Activated naive CD4-positive, alpha-beta T cell treated with anti-CD3 and anti-CD28 coated beads, Interleukin-2, amount 50 U/mL, for 72 hours (primary cell): ENCODE results near the gene TMPRSS9. TPM values are rescaled to one million over a fixed set of nuclear protein-coding genes. Genes with fewer than 3 reads are reported as not detected.

Experiments used
- ATAC-seq, 2 donors: fragments of 150-1000 bp; cut with Tn5 transposase; 2 replicates each; pipeline ENCODE4 v1.10.0; 2021; ENCODE audit warnings: mild to moderate bottlenecking in 2 of 2, moderate library complexity in 2 of 2
- DNase-seq, 2 donors: peaks; one replicate each; pipeline ENCODE4 v3.0.0; 2021 to 2022; ENCODE audit warnings: low spot score in 2 of 2
- H3K27ac Mint-ChIP-seq, 2 donors: one replicate each; pipeline ENCODE4 v1.8.0; 2022; ENCODE audit warnings: mild to moderate bottlenecking in 2 of 2, mixed read lengths in 2 of 2
- H3K36me3 Mint-ChIP-seq, 2 donors: one replicate each; pipeline ENCODE4 v1.8.0; 2022; ENCODE audit warnings: mixed read lengths in 2 of 2
- H3K9me3 Mint-ChIP-seq, 2 donors: one replicate each; pipeline ENCODE4 v1.8.0; 2022; ENCODE audit warnings: mixed read lengths in 2 of 2
- total RNA-seq, 2 donors: library from RNA; stranded (reverse); gene quantifications; one replicate each; pipeline ENCODE4 v1.2.3, GENCODE V29; 2022

Gene TMPRSS9
- total RNA-seq, 2 donors from 2014 or later = not detected

DNA sequence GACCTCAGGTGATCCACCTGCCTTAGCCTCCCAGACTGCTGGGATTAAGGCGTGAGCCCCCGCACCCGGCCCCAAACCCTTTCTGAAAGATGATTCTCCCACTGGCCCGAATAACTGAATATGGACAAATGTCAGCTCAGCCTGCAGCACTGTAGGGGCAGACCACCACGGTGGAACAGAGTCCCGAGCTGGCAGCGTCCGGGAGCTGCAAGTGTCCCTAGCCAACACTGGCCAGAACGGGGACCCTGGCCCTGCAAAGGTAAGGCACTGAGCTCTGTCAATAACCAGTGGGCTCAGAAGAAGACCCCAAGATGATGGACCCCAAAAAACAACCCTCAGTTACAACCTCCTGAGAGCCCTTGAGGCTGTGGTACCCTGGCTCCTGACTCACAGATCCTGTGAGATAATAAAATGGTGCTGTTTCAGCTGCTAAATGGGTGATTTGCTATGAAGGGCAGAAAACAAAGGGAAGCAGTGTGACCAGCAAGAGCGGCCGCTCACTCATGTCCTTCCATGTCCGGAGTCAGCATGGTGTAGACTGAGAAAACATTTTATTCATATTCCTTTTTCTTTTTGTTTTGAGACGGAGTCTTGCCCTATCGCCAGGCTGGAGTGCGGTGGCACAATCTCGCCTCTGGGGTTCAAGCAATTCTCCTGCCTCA lies 33.2 kb upstream of the TMPRSS9 start:
- ATAC-seq = no peak
- no peak for DNase-seq
- Mint-ChIP-seq H3K9me3 (no peaks in the 10 kb centered on the region), H3K36me3 (peaks cover 27 to 31% of the 10 kb centered on the region in 2 donors), H3K27ac (peak overlapping the region; percentile 90 to 99)

DNA sequence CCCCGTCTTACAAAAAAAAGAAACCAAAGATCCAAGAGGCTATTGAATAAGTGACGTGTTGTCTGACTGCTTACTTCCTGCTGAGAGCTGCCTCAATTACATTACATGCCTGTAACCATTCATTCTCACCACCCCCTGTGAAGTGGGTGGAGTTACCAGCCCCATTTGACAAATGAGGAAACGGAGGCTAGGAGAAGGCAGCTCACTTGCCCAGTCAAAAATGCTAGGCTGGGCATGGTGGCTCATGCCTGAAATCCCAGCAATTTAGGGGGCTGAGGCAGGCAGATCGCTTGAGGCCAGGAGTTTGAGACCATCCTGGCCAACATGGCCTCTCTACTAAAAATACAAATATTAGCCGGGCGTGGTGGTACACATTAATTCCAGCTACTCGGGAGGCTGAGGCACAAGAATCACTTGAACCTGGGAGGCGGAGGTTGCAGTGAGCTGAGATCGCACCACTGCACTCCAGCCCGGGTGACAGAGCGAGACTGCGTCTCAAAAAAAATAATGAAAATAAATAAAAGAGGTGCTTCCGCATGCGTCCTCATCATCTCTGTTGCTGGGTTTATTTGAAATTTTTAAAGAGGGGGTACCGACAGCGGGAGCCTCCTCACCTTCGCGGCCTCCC lies 32.2 kb upstream of the TMPRSS9 start:
- ATAC-seq (peak; percentile 80 to 89), DNase-seq (peak; percentile 70 to 72)
- no peaks in the 10 kb centered on the region for H3K9me3 Mint-ChIP-seq
- peaks cover 27 to 31% of the 10 kb centered on the region in 2 donors for H3K36me3 Mint-ChIP-seq
- H3K27ac Mint-ChIP-seq = peak overlapping the region; percentile 90 to 99

DNA sequence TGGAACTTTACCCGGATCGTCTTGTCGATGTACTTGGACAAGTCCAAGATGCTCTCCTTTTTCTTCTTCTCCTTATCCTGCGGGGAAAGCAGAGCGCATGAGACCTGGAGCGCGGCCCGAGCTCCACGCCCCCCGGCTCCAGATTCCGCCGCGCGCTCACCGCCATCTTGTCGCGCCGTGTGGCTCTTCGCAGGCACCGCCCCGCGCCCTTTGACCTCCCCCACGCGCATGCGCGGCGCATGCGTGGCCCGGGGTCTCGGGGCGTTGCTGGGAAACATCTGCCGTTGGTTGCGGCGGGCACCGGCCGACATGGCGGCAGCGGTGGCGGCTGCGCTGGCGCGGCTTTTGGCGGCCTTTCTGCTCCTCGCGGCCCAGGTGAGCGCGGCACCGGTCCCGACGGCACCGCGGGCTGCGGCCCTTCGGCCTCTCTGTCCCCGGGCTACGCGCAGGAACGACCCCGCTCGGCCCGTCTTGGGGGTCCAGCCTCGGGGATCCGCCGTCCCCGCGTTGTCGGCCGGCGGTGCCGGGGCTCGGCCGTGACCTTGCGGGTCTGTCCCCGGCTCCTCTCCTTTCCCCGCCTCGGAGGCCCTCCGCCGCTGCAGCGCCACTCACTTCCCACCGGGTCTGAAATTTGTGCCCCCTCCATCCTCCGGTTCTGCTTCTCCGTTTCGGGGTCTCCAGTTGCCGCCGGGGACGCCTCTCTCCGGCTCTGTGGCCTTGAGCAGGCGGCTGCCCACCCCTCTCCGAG lies 31.5 kb upstream of the TMPRSS9 start, which contains the start of the genes LSM7 and SPPL2B:
Gene LSM7 (minus strand): TSS at position 186 of the 748 bp plus-strand sequence. CDS start 20 bp downstream, at position 166.
Gene SPPL2B (plus strand): TSS at position 284 of the 748 bp plus-strand sequence. CDS start 26 bp downstream, at position 310.
- ATAC-seq = peak; percentile 81 to 82
- H3K27ac Mint-ChIP-seq = peak within 1 kb of the TSS; percentile 90 to 99
- H3K36me3 Mint-ChIP-seq = peaks cover 27 to 31% of the 10 kb centered on the region in 2 donors
- DNase-seq = peak; percentile 93
- no peaks in the 10 kb centered on the region for H3K9me3 Mint-ChIP-seq

- ATAC-seq (no peak), DNase-seq (no peak)
- Mint-ChIP-seq H3K9me3 (no peaks in the 10 kb centered on the region), H3K36me3 (peaks cover 27 to 31% of the 10 kb centered on the region in 2 donors), H3K27ac (peak overlapping the region; percentile 85 to 90)
These were observed 31.0 kb upstream of the TMPRSS9 start for GRCh38 chr19:2329149-2329478.

DNA sequence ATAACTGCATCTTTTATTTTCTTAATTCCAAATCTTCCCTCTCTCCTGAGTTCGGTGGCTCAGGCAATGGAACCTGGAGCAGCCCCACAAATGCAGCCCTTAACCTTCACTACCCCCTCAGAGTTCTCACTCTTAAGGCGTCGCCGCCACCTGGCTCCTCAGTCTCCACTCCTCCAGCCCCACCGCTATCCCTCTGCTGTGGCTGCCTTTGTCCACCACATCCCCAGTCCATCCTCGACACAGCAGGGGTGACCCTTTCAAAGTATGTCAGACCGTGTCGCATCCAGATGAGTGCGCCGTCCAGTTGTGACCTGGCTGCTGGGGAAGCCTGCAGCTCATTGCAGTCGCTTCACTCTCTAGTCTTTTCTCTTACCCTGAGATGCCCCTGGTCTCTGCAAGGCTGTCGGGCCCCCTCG lies 30.6 kb upstream of the TMPRSS9 start:
- peaks cover 27 to 31% of the 10 kb centered on the region in 2 donors for H3K36me3 Mint-ChIP-seq
- no peak for DNase-seq
- peak overlapping the region; percentile 85 to 90 for H3K27ac Mint-ChIP-seq
- no peaks in the 10 kb centered on the region for H3K9me3 Mint-ChIP-seq
- no peak for ATAC-seq

- H3K9me3 Mint-ChIP-seq = peaks cover 0 to under 1% of the 10 kb centered on the region in 2 donors
- DNase-seq (no peak), ATAC-seq (no peak)
- H3K27ac Mint-ChIP-seq = peak overlapping the region; percentile 20 to 90
- H3K36me3 Mint-ChIP-seq = peaks cover 27 to 34% of the 10 kb centered on the region in 2 donors
These were observed 29.8 kb upstream of the TMPRSS9 start for GRCh38 chr19:2330255-2330631.

- ATAC-seq (no peak), DNase-seq (no peak)
- peaks cover 2 to 5% of the 10 kb centered on the region in 2 donors for H3K9me3 Mint-ChIP-seq
- H3K36me3 Mint-ChIP-seq = peaks cover 24 to 34% of the 10 kb centered on the region in 2 donors
- peak overlapping the region; percentile 20 to 90 for H3K27ac Mint-ChIP-seq
These were observed 29.3 kb upstream of the TMPRSS9 start for GRCh38 chr19:2330632-2331284.

GRCh38 chr19:2331601-2332246 lies 28.3 kb upstream of the TMPRSS9 start:
- no peak for DNase-seq
- Mint-ChIP-seq H3K27ac (peak overlapping the region; percentile 55 to 90), H3K36me3 (peaks cover 33 to 35% of the 10 kb centered on the region in 2 donors), H3K9me3 (peaks cover 9 to 11% of the 10 kb centered on the region in 2 donors)
- ATAC-seq = no peak

GRCh38 chr19:2332341-2333026 lies 27.6 kb upstream of the TMPRSS9 start:
- H3K27ac Mint-ChIP-seq = peak overlapping the region; percentile 72 to 90
- peak in 1 of 2 donors; percentile 45 for ATAC-seq
- no peak for DNase-seq

GRCh38 chr19:2333027-2333806 lies 26.8 kb upstream of the TMPRSS9 start:
- H3K36me3 Mint-ChIP-seq = peaks cover 24 to 26% of the 10 kb centered on the region in 2 donors
- ATAC-seq (no peak), DNase-seq (no peak)
- H3K27ac Mint-ChIP-seq = no peak overlapping the region
- peaks cover 9 to 11% of the 10 kb centered on the region in 2 donors for H3K9me3 Mint-ChIP-seq

More at GRCh38 chr19:2332341-2333026, 27.6 kb upstream of the TMPRSS9 start:
- Mint-ChIP-seq H3K9me3 (peaks cover 9 to 11% of the 10 kb centered on the region in 2 donors), H3K36me3 (peaks cover 30 to 33% of the 10 kb centered on the region in 2 donors)

DNA sequence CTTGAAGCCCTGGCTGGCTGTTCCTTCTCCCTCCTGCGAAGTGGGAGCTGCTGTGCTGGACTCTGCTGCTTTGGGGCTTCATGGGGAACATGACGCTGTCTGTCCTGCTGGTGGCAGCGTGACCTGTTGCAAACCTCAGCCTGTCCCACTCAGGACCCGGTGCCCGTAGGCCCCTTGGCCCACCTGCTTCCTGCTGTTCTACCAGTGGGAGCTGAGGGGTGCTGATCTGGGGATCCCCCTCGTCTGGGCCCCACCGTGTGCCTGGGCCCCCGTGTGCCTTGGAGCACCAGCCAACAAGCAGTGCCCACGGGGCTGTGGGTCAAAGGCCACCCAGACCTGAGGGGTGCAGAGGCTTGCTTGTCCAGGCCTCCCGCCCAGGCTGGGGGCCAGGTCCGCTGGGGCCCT lies 26.3 kb upstream of the TMPRSS9 start:
- DNase-seq = no peak
- Mint-ChIP-seq H3K36me3 (peaks cover 19 to 22% of the 10 kb centered on the region in 2 donors), H3K9me3 (peaks cover 9 to 11% of the 10 kb centered on the region in 2 donors), H3K27ac (no peak overlapping the region)
- ATAC-seq = no peak

GRCh38 chr19:2334426-2334825 lies 25.6 kb upstream of the TMPRSS9 start:
- ATAC-seq (no peak), DNase-seq (no peak)
- peaks cover 13 to 17% of the 10 kb centered on the region in 2 donors for H3K36me3 Mint-ChIP-seq
- H3K9me3 Mint-ChIP-seq = peaks cover 9 to 11% of the 10 kb centered on the region in 2 donors
- H3K27ac Mint-ChIP-seq = no peak overlapping the region

GRCh38 chr19:2334986-2335846 lies 24.8 kb upstream of the TMPRSS9 start:
- H3K9me3 Mint-ChIP-seq = peaks cover 9 to 11% of the 10 kb centered on the region in 2 donors
- no peak overlapping the region for H3K27ac Mint-ChIP-seq
- ATAC-seq (no peak), DNase-seq (no peak)
- peaks cover 10 to 13% of the 10 kb centered on the region in 2 donors for H3K36me3 Mint-ChIP-seq

DNA sequence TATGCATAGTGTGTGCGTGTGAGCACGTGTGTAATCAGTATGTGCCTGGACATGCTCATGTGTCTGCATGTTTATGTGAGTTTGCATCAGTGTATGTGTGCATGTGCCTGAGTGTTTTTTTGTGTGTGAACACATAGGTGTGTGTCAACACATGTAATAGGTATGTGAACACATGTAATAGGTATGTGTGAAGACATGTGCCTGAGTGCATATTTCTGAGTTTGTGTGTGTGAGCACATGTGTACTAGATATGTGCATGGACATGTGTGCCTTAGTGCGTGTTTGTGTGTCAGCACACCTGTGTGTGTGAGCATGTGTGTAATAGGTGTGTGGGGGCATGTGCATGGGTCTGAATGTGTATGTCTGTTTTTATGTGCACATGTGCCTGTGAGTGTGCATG lies 24.2 kb upstream of the TMPRSS9 start:
- Mint-ChIP-seq H3K36me3 (peaks cover 10 to 13% of the 10 kb centered on the region in 2 donors), H3K27ac (no peak overlapping the region)
- ATAC-seq = no peak

More for the DNA sequence above, 24.2 kb upstream of the TMPRSS9 start:
- peaks cover 9 to 11% of the 10 kb centered on the region in 2 donors for H3K9me3 Mint-ChIP-seq
- DNase-seq = no peak
